ENCODE measurements around the gene SENP2. TPM values are rescaled to one million over a fixed set of nuclear protein-coding genes. Genes with fewer than 3 reads are reported as not detected.

Gene SENP2
- polyA plus RNA-seq, 1 experiment, result 28.1 TPM

GRCh38 chr3:185629554-185630181 lies 43.6 kb downstream of the SENP2 start:
- CTCF ChIA-PET, result interaction anchor here (1.4 kb wide), 1 partner anchor 314 kb away, joined by 3 read pairs; no protein-coding TSS in a partner anchor
- H3K9me3 ChIP-seq (ENCODE audit: control insufficient read depth, insufficient read depth, low read length), result no peaks in the 10 kb centered on the region
- H3K27me3 ChIP-seq (ENCODE audit: control insufficient read depth, insufficient read depth, low read length), result no peaks in the 10 kb centered on the region
- no peak for TF ChIP-seq CTCF (IDR thresholded peaks at IDR 0.05; ENCODE audit: low read depth, low read length)
- POLR2A ChIA-PET, result no interaction called here
- no peak overlapping the region for H3K27ac ChIP-seq (ENCODE audit: low read depth, low read length)
- DNase-seq (ENCODE audit: low read depth, low spot score), result no peak
- no peak overlapping the region for H3K4me3 ChIP-seq (ENCODE audit: low read depth, low read length)

- Histone ChIP-seq H3K27ac (ENCODE audit: low read depth, low read length) (peak overlapping the region; percentile 71), H3K9me3 (ENCODE audit: control insufficient read depth, insufficient read depth, low read length) (no peaks in the 10 kb centered on the region), H3K4me3 (ENCODE audit: low read depth, low read length) (no peak overlapping the region), H3K27me3 (ENCODE audit: control insufficient read depth, insufficient read depth, low read length) (no peaks in the 10 kb centered on the region)
- POLR2A ChIA-PET, result no interaction called here
- no peak for TF ChIP-seq CTCF (IDR thresholded peaks at IDR 0.05; ENCODE audit: low read depth, low read length)
- CTCF ChIA-PET, result interaction anchor here (1.1 to 1.4 kb wide), 2 partner anchors 30 to 313 kb away, joined by 3 to 4 read pairs; no protein-coding TSS in a partner anchor
- DNase-seq (ENCODE audit: low read depth, low spot score), result no peak
Observed at GRCh38 chr3:185630182-185630622, 44.1 kb downstream of the SENP2 start.

- Histone ChIP-seq H3K27ac (ENCODE audit: low read depth, low read length) (no peak overlapping the region), H3K9me3 (ENCODE audit: control insufficient read depth, insufficient read depth, low read length) (no peaks in the 10 kb centered on the region), H3K4me3 (ENCODE audit: low read depth, low read length) (no peak overlapping the region), H3K27me3 (ENCODE audit: control insufficient read depth, insufficient read depth, low read length) (no peaks in the 10 kb centered on the region)
- ChIA-PET CTCF (interaction anchor here (1.1 to 1.4 kb wide), 2 partner anchors 29 kb away, joined by 4 read pairs; no protein-coding TSS in a partner anchor), POLR2A (no interaction called here)
- DNase-seq (ENCODE audit: low read depth, low spot score), result no peak
- no peak for TF ChIP-seq CTCF (IDR thresholded peaks at IDR 0.05; ENCODE audit: low read depth, low read length)
Observed at GRCh38 chr3:185631108-185631507, 45.0 kb downstream of the SENP2 start.

- CTCF ChIA-PET, result interaction anchor here (0.7 to 1.4 kb wide), 2 partner anchors 29 to 349 kb away, joined by 4 to 6 read pairs; no protein-coding TSS in a partner anchor
- no peak for TF ChIP-seq CTCF (IDR thresholded peaks at IDR 0.05; ENCODE audit: low read depth, low read length)
- no peaks in the 10 kb centered on the region for H3K9me3 ChIP-seq (ENCODE audit: control insufficient read depth, insufficient read depth, low read length)
- H3K27ac ChIP-seq (ENCODE audit: low read depth, low read length), result no peak overlapping the region
- H3K4me3 ChIP-seq (ENCODE audit: low read depth, low read length), result no peak overlapping the region
- POLR2A ChIA-PET, result no interaction called here
- no peaks in the 10 kb centered on the region for H3K27me3 ChIP-seq (ENCODE audit: control insufficient read depth, insufficient read depth, low read length)
- no peak for DNase-seq (ENCODE audit: low read depth, low spot score)
Observed at GRCh38 chr3:185631508-185632206, 45.6 kb downstream of the SENP2 start.

GRCh38 chr3:185632996-185633395 lies 46.9 kb downstream of the SENP2 start:
- TF ChIP-seq CTCF (IDR thresholded peaks at IDR 0.05; ENCODE audit: low read depth, low read length), result no peak
- CTCF ChIA-PET, result no interaction called here
- POLR2A ChIA-PET, result no interaction called here

More at GRCh38 chr3:185632996-185633395, 46.9 kb downstream of the SENP2 start:
- Histone ChIP-seq H3K27ac (ENCODE audit: low read depth, low read length) (no peak overlapping the region), H3K9me3 (ENCODE audit: control insufficient read depth, insufficient read depth, low read length) (no peaks in the 10 kb centered on the region), H3K4me3 (ENCODE audit: low read depth, low read length) (no peak overlapping the region), H3K27me3 (ENCODE audit: control insufficient read depth, insufficient read depth, low read length) (no peaks in the 10 kb centered on the region)
- no peak for DNase-seq (ENCODE audit: low read depth, low spot score)

Measured in AG04450 (cell line).